Measurements from ENCODE around the gene TRANK1. TPM values are rescaled to one million over a fixed set of nuclear protein-coding genes. Genes with fewer than 3 reads are reported as not detected.

TRANK1 gene
- total and polyA plus RNA-seq, 2 experiments from 2014 or later, result 1.8 to 6.7 TPM

GRCh38 chr3:36777424-36778218, 167.2 kb downstream of the TRANK1 start:
- Mint-ChIP-seq H3K36me3 (ENCODE audit: low read depth) (no peaks in the 10 kb centered on the region), H3K27ac (no peak overlapping the region), H3K27me3 (ENCODE audit: insufficient read depth, low read depth, poor library complexity) (no peaks in the 10 kb centered on the region), H3K9me3 (no peaks in the 10 kb centered on the region), H3K4me3 (no peak overlapping the region), H3K4me1 (peaks cover 10% of the 10 kb centered on the region; the same call in 2 of the 3 replicates)
- no peak overlapping the region for H3K4me3 ChIP-seq
- DNase-seq (ENCODE audit: low spot score) (no peak), ATAC-seq (no peak)
- H3F3A ChIP-seq (replicated peaks; ENCODE audit: low read depth), result no peaks in the 10 kb centered on the region
- H3K9me2 ChIP-seq (ENCODE audit: insufficient read depth), result no peaks in the 10 kb centered on the region
- H3K36me3 ChIP-seq (ENCODE audit: insufficient read depth), result no peaks in the 10 kb centered on the region
- H3K27me3 ChIP-seq (ENCODE audit: insufficient read depth), result no peaks in the 10 kb centered on the region
- peak overlapping the region; percentile 30; the same call in 1 of the 2 replicates for H2AFZ ChIP-seq
- H3K4me1 ChIP-seq (ENCODE audit: insufficient read depth), result peaks cover 7% of the 10 kb centered on the region
- no peak overlapping the region for H3K4me2 ChIP-seq
- no peaks in the 10 kb centered on the region for H3K79me2 ChIP-seq (replicated peaks; ENCODE audit: insufficient read depth)
- TF ChIP-seq JUNB (IDR thresholded peaks at IDR 0.05; ENCODE audit: unreplicated experiment), result no peak
- no peak for TF ChIP-seq CREB1 (CRISPR knock-in tag; IDR thresholded peaks at IDR 0.05; ENCODE audit: low read depth)
- no peak for TF ChIP-seq CTCF (conservative IDR thresholded peaks at IDR 0.05; ENCODE audit: low read depth in 2 of 2)
- no peak for TF ChIP-seq STAT1 (IDR thresholded peaks at IDR 0.05; ENCODE audit: unreplicated experiment)
- TF ChIP-seq ZNF114 (CRISPR knock-in tag; IDR thresholded peaks at IDR 0.05), result no peak
- TF ChIP-seq EZH2phosphoT487 (IDR thresholded peaks at IDR 0.05; ENCODE audit: unreplicated experiment), result no peak
- no peak for TF ChIP-seq ZNF331 (CRISPR knock-in tag; IDR thresholded peaks at IDR 0.05; ENCODE audit: low read depth)
- TF ChIP-seq ETS1 (IDR thresholded peaks at IDR 0.05), result no peak
- no peak for TF ChIP-seq POLR2AphosphoS5 (IDR thresholded peaks at IDR 0.05; ENCODE audit: low read depth)
- no peak for TF ChIP-seq EZH2 (IDR thresholded peaks at IDR 0.05; ENCODE audit: low read depth, unreplicated experiment)
- no peak for TF ChIP-seq NANOG (IDR thresholded peaks at IDR 0.05; ENCODE audit: borderline replicate concordance)
- TF ChIP-seq ZNF462 (CRISPR knock-in tag; IDR thresholded peaks at IDR 0.05), result no peak
- TF ChIP-seq REST (IDR thresholded peaks at IDR 0.05; ENCODE audit: unreplicated experiment), result no peak
- no peak overlapping the region for H3K27ac ChIP-seq (ENCODE audit: low read depth)
- no peaks in the 10 kb centered on the region for H4K20me1 ChIP-seq (replicated peaks; ENCODE audit: insufficient read depth)
